Stimulated activated CD8-positive, alpha-beta memory T cell treated with anti-CD3 and anti-CD28 coated beads, Interleukin-7, amount 100 ng/mL, for 1 hour (primary cell): ENCODE measurements around the gene KCNIP1.

Source experiments
- DNase-seq, 2 donors: peaks; one replicate each; pipeline ENCODE4 v3.0.0-alpha.2; 2020; ENCODE audit warnings: low read depth in 2 of 2

Gene KCNIP1

GRCh38 chr5:170642066-170642735, 138.4 kb downstream of the KCNIP1 start:
- no peak for DNase-seq

- DNase-seq, result no peak
Measured at GRCh38 chr5:170642776-170643436, 139.1 kb downstream of the KCNIP1 start.

GRCh38 chr5:170643591-170643990, 139.8 kb downstream of the KCNIP1 start:
- DNase-seq, result no peak

GRCh38 chr5:170644501-170644900, 140.7 kb downstream of the KCNIP1 start:
- no peak for DNase-seq

- DNase-seq, result no peak
Measured at GRCh38 chr5:170648541-170648940, 144.7 kb downstream of the KCNIP1 start.

GRCh38 chr5:170650850-170651249, 147.0 kb downstream of the KCNIP1 start:
- no peak for DNase-seq

- DNase-seq, result no peak
Measured at GRCh38 chr5:170651604-170652277, 147.9 kb downstream of the KCNIP1 start.

GRCh38 chr5:170655476-170655875, 151.7 kb downstream of the KCNIP1 start:
- DNase-seq, result no peak

- DNase-seq, result no peak
Measured at GRCh38 chr5:170655920-170656319, 152.1 kb downstream of the KCNIP1 start.

- no peak for DNase-seq
Measured at GRCh38 chr5:170656346-170656745, 152.5 kb downstream of the KCNIP1 start.

GRCh38 chr5:170660531-170660930, 156.7 kb downstream of the KCNIP1 start:
- no peak for DNase-seq

- no peak for DNase-seq
Measured at GRCh38 chr5:170662966-170663365, 159.1 kb downstream of the KCNIP1 start.

GRCh38 chr5:170678811-170679210, 175.0 kb downstream of the KCNIP1 start:
- DNase-seq, result no peak

GRCh38 chr5:170681013-170681433, 177.2 kb downstream of the KCNIP1 start:
- DNase-seq, result no peak

GRCh38 chr5:170691657-170692056, 187.8 kb downstream of the KCNIP1 start:
- DNase-seq, result no peak

GRCh38 chr5:170693701-170694100, 189.9 kb downstream of the KCNIP1 start:
- no peak for DNase-seq

GRCh38 chr5:170694911-170695310, 191.1 kb downstream of the KCNIP1 start:
- DNase-seq, result no peak

- DNase-seq, result no peak
Measured at GRCh38 chr5:170697031-170697430, 193.2 kb downstream of the KCNIP1 start.

GRCh38 chr5:170700503-170700902, 196.7 kb downstream of the KCNIP1 start:
- no peak for DNase-seq

- no peak for DNase-seq
Measured at GRCh38 chr5:170701334-170701733, 197.5 kb downstream of the KCNIP1 start.

- no peak for DNase-seq
Measured at GRCh38 chr5:170704417-170705192, 200.8 kb downstream of the KCNIP1 start.

- DNase-seq, result no peak
Measured at GRCh38 chr5:170709640-170710039, 205.8 kb downstream of the KCNIP1 start.
